ENCODE data around the gene ERMN. TPM values are rescaled to one million over a fixed set of nuclear protein-coding genes. Genes with fewer than 3 reads are reported as not detected.
"Not testable (repeated sequence)": the region's sequence is repeated elsewhere in the genome, so short reads cannot be mapped to it uniquely, and the experiment has no call there.

The ERMN gene
- total RNA-seq, 1 experiment from 2014 or later, result not detected

GRCh38 chr2:157311706-157312105 is 13.9 kb downstream of the ERMN start:
- H3K36me3 ChIP-seq, result no peaks in the 10 kb centered on the region; the same call in 1 of the 2 replicates
- no peaks in the 10 kb centered on the region; the same call in 1 of the 2 replicates for H3K9me3 ChIP-seq
- no peak overlapping the region for H3K4me3 ChIP-seq
- H3K27me3 ChIP-seq, result no peaks in the 10 kb centered on the region
- DNase-seq, result no peak

GRCh38 chr2:157309878-157310277 is 15.7 kb downstream of the ERMN start:
- Histone ChIP-seq H3K9me3 (no peaks in the 10 kb centered on the region; the same call in 1 of the 2 replicates), H3K36me3 (no peaks in the 10 kb centered on the region; the same call in 1 of the 2 replicates), H3K27me3 (no peaks in the 10 kb centered on the region), H3K4me3 (no peak overlapping the region)
- DNase-seq, result no peak

- DNase-seq, result no peak
- no peaks in the 10 kb centered on the region; the same call in 1 of the 2 replicates for H3K9me3 ChIP-seq
Measured at GRCh38 chr2:157307021-157307420, 18.6 kb downstream of the ERMN start.

GRCh38 chr2:157305723-157306110 is 19.9 kb downstream of the ERMN start:
- no peak overlapping the region for H3K4me3 ChIP-seq
- no peaks in the 10 kb centered on the region for H3K27me3 ChIP-seq
- H3K36me3 ChIP-seq, result no peaks in the 10 kb centered on the region
- no peaks in the 10 kb centered on the region for H3K9me3 ChIP-seq
- DNase-seq, result no peak

More at GRCh38 chr2:157307021-157307420, 18.6 kb downstream of the ERMN start:
- no peaks in the 10 kb centered on the region for H3K27me3 ChIP-seq
- no peak overlapping the region for H3K4me3 ChIP-seq
- no peaks in the 10 kb centered on the region; the same call in 1 of the 2 replicates for H3K36me3 ChIP-seq

GRCh38 chr2:157304811-157305722 is 20.6 kb downstream of the ERMN start:
- DNase-seq, result peak; percentile 16
- Histone ChIP-seq H3K4me3 (no peak overlapping the region), H3K9me3 (no peaks in the 10 kb centered on the region), H3K27me3 (no peaks in the 10 kb centered on the region), H3K36me3 (no peaks in the 10 kb centered on the region)

GRCh38 chr2:157303612-157304011 is 22.0 kb downstream of the ERMN start:
- Histone ChIP-seq H3K9me3 (no peaks in the 10 kb centered on the region), H3K4me3 (no peak overlapping the region), H3K36me3 (no peaks in the 10 kb centered on the region), H3K27me3 (no peaks in the 10 kb centered on the region)
- DNase-seq, result no peak

- Histone ChIP-seq H3K4me3 (no peak overlapping the region), H3K27me3 (no peaks in the 10 kb centered on the region), H3K9me3 (no peaks in the 10 kb centered on the region), H3K36me3 (no peaks in the 10 kb centered on the region)
- DNase-seq, result no peak
Measured at GRCh38 chr2:157302492-157303099, 23.0 kb downstream of the ERMN start.

- no peaks in the 10 kb centered on the region for H3K27me3 ChIP-seq
- DNase-seq, result no peak
- H3K4me3 ChIP-seq, result no peak overlapping the region
- H3K9me3 ChIP-seq, result no peaks in the 10 kb centered on the region
- no peaks in the 10 kb centered on the region for H3K36me3 ChIP-seq
Measured at GRCh38 chr2:157301307-157301706, 24.3 kb downstream of the ERMN start.

GRCh38 chr2:157296958-157297357 is 28.7 kb downstream of the ERMN start:
- no peak overlapping the region for H3K4me3 ChIP-seq
- H3K36me3 ChIP-seq, result no peaks in the 10 kb centered on the region

GRCh38 chr2:157296490-157296889 is 29.1 kb downstream of the ERMN start:
- Histone ChIP-seq H3K36me3 (no peaks in the 10 kb centered on the region), H3K9me3 (no peaks in the 10 kb centered on the region), H3K27me3 (no peaks in the 10 kb centered on the region), H3K4me3 (no peak overlapping the region)
- no peak for DNase-seq

More at GRCh38 chr2:157296958-157297357, 28.7 kb downstream of the ERMN start:
- no peaks in the 10 kb centered on the region for H3K27me3 ChIP-seq
- no peak for DNase-seq
- H3K9me3 ChIP-seq, result no peaks in the 10 kb centered on the region

- Histone ChIP-seq H3K9me3 (no peaks in the 10 kb centered on the region), H3K36me3 (no peaks in the 10 kb centered on the region), H3K4me3 (no peak overlapping the region), H3K27me3 (no peaks in the 10 kb centered on the region)
- DNase-seq, result no peak
Measured at GRCh38 chr2:157292853-157293252, 32.8 kb downstream of the ERMN start.

- no peaks in the 10 kb centered on the region for H3K9me3 ChIP-seq
- no peak for DNase-seq
Measured at GRCh38 chr2:157291018-157291417, 34.6 kb downstream of the ERMN start.

GRCh38 chr2:157290525-157290924 is 35.1 kb downstream of the ERMN start:
- no peaks in the 10 kb centered on the region for H3K27me3 ChIP-seq
- H3K36me3 ChIP-seq, result no peaks in the 10 kb centered on the region
- no peak overlapping the region for H3K4me3 ChIP-seq
- no peak for DNase-seq
- no peaks in the 10 kb centered on the region for H3K9me3 ChIP-seq

More at GRCh38 chr2:157291018-157291417, 34.6 kb downstream of the ERMN start:
- no peaks in the 10 kb centered on the region for H3K27me3 ChIP-seq
- no peak overlapping the region for H3K4me3 ChIP-seq
- H3K36me3 ChIP-seq, result no peaks in the 10 kb centered on the region

- H3K27me3 ChIP-seq, result no peaks in the 10 kb centered on the region
- no peak for DNase-seq
- no peaks in the 10 kb centered on the region for H3K36me3 ChIP-seq
- H3K4me3 ChIP-seq, result no peak overlapping the region
- H3K9me3 ChIP-seq, result no peaks in the 10 kb centered on the region
Measured at GRCh38 chr2:157287160-157287559, 38.5 kb downstream of the ERMN start.

- Histone ChIP-seq H3K9me3 (no peaks in the 10 kb centered on the region; the same call in 1 of the 2 replicates), H3K27me3 (no peaks in the 10 kb centered on the region), H3K36me3 (no peaks in the 10 kb centered on the region), H3K4me3 (no peak overlapping the region)
- no peak for DNase-seq
Measured at GRCh38 chr2:157283468-157283867, 42.2 kb downstream of the ERMN start.

GRCh38 chr2:157281316-157281715 is 44.3 kb downstream of the ERMN start:
- Histone ChIP-seq H3K4me3 (no peak overlapping the region), H3K27me3 (no peaks in the 10 kb centered on the region), H3K36me3 (no peaks in the 10 kb centered on the region), H3K9me3 (peaks cover 2% of the 10 kb centered on the region; the same call in 1 of the 2 replicates)
- DNase-seq, result no peak

- not testable (repeated sequence) for H3K27me3 ChIP-seq, DNase-seq, H3K4me3 ChIP-seq, H3K9me3 ChIP-seq, H3K36me3 ChIP-seq
Measured at GRCh38 chr2:157279311-157279710, 46.3 kb downstream of the ERMN start.

All from MG63 (cell line).